LNCAP (cell line): ENCODE data around the gene HAPLN3.

Source experiments
- TF ChIP-seq, protein P1 (sequence below): fragments of 450-650 bp; IDR thresholded peaks from 2 replicates; pipeline ENCODE4 v1.5.1; 2017; ENCODE audit warnings: mild to moderate bottlenecking

HAPLN3 gene

GRCh38 chr15:88872106-88872505 is 23.2 kb downstream of the HAPLN3 start:
- TF ChIP-seq, protein P1, sequence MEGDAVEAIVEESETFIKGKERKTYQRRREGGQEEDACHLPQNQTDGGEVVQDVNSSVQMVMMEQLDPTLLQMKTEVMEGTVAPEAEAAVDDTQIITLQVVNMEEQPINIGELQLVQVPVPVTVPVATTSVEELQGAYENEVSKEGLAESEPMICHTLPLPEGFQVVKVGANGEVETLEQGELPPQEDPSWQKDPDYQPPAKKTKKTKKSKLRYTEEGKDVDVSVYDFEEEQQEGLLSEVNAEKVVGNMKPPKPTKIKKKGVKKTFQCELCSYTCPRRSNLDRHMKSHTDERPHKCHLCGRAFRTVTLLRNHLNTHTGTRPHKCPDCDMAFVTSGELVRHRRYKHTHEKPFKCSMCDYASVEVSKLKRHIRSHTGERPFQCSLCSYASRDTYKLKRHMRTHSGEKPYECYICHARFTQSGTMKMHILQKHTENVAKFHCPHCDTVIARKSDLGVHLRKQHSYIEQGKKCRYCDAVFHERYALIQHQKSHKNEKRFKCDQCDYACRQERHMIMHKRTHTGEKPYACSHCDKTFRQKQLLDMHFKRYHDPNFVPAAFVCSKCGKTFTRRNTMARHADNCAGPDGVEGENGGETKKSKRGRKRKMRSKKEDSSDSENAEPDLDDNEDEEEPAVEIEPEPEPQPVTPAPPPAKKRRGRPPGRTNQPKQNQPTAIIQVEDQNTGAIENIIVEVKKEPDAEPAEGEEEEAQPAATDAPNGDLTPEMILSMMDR = no peak

DNA sequence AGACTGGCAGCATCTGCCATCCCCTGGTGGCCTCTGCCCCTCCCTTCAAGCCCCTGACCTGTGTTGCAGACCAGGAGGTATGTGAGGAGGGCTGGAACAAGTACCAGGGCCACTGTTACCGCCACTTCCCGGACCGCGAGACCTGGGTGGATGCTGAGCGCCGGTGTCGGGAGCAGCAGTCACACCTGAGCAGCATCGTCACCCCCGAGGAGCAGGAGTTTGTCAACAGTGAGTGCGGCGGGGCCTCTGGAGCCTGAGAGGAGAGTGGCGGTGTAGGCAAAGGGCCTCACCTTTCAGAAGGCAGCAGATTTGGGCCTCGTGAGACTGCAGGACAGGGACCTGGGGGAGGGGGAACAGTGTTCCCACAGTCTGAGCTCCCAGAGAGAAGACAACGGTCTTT is 24.0 kb downstream of the HAPLN3 start:
- TF ChIP-seq, protein P1 = no peak

DNA sequence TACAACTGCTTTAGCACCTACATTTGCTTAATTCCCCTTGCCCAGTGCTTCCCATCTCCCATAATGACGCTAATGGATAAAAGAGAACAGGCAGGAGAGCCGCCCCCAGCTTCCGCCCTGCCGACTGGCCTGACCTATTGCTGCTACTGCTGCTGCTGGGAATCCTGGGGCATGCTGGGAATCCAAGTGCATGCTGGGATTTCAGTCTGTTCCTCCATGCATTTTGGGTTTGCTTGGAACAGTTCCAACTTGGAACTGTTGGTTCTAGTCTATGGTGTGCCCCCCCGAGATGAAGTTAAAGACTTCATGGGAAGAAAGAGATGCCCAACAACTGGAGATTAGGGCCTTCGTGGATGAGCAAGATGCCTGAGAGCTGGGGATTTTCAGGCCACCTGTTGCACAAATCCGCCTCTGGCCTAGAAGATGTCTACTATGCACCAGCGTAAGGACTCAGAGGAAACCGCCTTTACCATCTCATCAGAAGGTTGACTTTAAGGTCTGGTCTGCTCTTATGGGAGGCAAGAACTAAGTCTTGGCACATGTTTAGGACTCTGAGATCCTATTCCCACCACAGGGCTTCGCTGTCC is 29.0 kb downstream of the HAPLN3 start:
- TF ChIP-seq, protein P1 = no peak

DNA sequence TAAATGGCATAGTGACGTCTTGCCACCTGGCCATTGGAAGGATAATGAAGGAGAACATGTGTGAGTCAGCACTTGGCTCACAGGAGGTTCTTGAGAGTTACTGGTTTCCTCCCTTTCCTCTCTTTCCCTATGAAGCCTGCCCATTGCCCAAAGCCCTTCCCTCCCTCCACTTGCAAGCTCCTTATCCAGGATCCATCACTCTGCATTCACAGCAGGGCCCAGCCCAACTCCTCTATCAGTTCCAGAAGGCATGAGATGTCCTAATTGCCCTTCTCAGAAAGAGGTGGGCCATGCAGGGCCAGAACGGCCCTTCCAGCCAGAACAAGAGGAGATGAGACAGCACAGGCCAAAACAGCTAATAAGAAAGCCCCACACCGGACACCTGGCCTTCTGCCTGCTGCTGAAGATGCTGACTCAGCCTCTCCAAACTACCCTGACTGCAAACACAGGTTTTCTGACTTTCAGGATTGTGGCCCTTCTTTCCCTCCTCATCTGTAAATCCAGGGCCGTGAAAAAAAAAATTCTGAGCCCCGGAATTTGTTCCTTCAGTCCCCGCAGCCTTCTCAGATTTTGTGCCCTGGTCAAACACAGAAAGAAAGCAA is 29.7 kb downstream of the HAPLN3 start:
- TF ChIP-seq, protein P1 = no peak

- TF ChIP-seq, protein P1 = no peak
Measured at GRCh38 chr15:88864861-88865497, 30.4 kb downstream of the HAPLN3 start.

DNA sequence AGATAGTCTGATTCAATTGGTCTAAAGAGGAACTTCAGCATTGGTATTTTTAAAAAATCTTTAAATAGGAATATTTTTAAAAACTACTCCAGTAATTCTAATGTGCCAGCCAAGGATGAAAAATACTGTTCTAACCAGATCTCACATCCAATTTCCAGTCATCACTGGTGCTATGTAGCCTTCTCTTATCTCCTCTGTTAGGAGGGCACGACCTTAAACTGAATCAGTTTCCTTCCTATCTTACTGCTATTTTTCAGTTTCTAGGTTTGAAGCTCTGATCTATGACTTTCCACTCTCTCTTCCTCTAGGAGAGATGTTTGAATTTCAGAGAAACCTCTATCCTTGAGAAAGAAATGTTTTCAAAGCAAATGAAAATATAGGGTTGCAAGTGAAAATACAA is 31.9 kb downstream of the HAPLN3 start:
- TF ChIP-seq, protein P1 = no peak

DNA sequence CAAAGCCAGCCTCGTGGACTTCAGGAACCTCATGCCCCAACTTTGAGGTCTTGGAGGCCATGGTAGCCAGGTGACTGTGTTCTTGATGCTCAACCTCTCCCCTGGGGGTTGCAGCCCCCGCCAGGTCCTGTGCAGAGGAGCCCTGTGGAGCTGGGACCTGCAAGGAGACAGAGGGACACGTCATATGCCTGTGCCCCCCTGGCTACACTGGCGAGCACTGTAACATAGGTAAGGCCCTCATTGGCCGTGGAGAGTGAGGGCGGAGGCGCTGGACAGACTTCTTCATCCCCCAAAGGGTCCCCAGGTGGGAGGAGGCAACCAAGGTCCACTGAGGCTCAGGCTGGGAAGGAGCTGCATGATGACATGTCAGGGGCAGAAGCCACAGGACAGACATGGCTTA is 35.1 kb downstream of the HAPLN3 start:
- TF ChIP-seq, protein P1 = no peak
